Stimulated activated CD8-positive, alpha-beta memory T cell treated with anti-CD3 and anti-CD28 coated beads, Interleukin-12 subunit alpha, Interleukin-12 subunit beta, amount 100 ng/mL, for 24 hours (primary cell): ENCODE results near the gene CXorf51A.
"Not testable (repeated sequence)": the region's sequence is repeated elsewhere in the genome, so short reads cannot be mapped to it uniquely, and the experiment has no call there.

Experiments used
- DNase-seq: peaks from one replicate; pipeline ENCODE4 v3.0.0-alpha.2; 2020; ENCODE audit errors: extremely low read depth

The CXorf51A gene

GRCh38 chrX:146814644-146815043, at the start of gene CXorf51A:
CXorf51A (minus strand) TSS chrX:146814744; CDS start chrX:146814723, 21 bp downstream.
- DNase-seq: not testable (repeated sequence)

GRCh38 chrX:146863566-146863965, 49.0 kb upstream of the CXorf51A start:
- DNase-seq: no peak

DNA sequence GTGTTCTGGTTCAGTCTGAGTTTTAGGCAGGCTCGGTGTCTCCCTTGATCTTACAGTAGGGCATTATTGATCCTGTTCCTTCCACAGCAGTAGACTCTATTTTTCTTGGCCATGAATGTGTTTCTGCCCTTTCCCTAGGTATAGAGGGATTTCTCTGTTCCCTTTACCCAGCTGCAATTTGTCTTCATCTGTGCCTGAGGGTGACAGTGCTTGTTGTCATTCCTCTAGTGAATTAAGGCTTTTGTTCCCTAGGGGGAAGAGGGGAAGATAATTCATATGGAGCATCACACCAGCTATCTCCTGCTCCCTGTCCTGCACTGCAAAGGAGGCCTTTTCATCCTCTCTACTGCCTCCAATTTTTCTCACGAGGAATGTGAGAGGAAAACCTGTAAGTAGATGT, 39.7 kb upstream of the CXorf51A start:
- no peak for DNase-seq

GRCh38 chrX:146831994-146832393, 17.4 kb upstream of the CXorf51A start:
- DNase-seq: no peak

DNA sequence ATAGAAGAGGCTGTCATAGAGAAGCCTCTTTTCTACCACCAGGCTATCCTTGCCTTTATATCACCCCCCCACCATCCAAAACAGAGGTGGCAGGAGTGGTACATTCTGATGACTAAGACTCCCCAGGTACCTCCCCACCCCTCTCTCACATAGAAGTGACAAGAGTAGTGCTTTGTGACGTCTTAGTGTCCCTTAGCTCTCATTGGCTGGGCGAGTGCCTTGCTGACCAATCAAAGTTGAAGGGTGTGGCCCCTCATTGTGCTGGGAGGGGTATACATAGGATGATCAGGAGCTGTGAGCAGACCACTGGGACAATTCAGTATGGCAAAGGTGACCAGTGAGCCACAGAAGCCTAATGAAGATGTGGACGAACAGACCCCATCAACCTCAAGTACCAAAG, 5.1 kb downstream of the CXorf51A start, which contains the start of gene CXorf51B:
Gene CXorf51B (plus strand): TSS at position 301 of the 400 bp plus-strand sequence. CDS start 21 bp downstream, at position 322.
- DNase-seq: not testable (repeated sequence)
